OCI-LY7 (cell line): ENCODE measurements around the gene FHIT. TPM values are rescaled to one million over a fixed set of nuclear protein-coding genes. Genes with fewer than 3 reads are reported as not detected.

Source experiments
- BruUV-seq: library from RNA; stranded (reverse); fragments of 400-500 nt; replicated peaks from 2 replicates; lab custom pipeline; 2021; lab: Mats Ljungman, UMichigan
- CTCF ChIA-PET: fragments of 300-600 bp; sonication (Branson Sonifier 250); formaldehyde crosslinking; loops from one replicate; lab custom pipeline; 2022; ENCODE audit warnings: antibody characterized with exemption; ENCODE audit not compliant: unreplicated experiment; lab: Charles Lee
- POLR2A ChIA-PET: fragments of 300-600 bp; sonication (Branson Sonifier 250); formaldehyde crosslinking; loops from one replicate; lab custom pipeline; 2022; ENCODE audit warnings: antibody characterized with exemption; lab: Charles Lee
- DNase-seq: peaks from one replicate; pipeline ENCODE4 v3.0.0-alpha.2; 2015; ENCODE audit warnings: low spot score
- H2AFZ ChIP-seq: fragments of 200-600 bp; sonication (generic), shearing (Covaris generic); 2 replicates; pipeline ENCODE4 v1.6.1; 2014; ENCODE audit warnings: mild to moderate bottlenecking, antibody characterized with exemption, low read length, moderate library complexity
- H3K27ac ChIP-seq: fragments of 200-600 bp; sonication (generic); 2 replicates; pipeline ENCODE4 v1.5.1; 2014; ENCODE audit warnings: mixed run types, low read depth, mild to moderate bottlenecking, moderate library complexity, low read length, inconsistent platforms; ENCODE audit not compliant: poor library complexity, severe bottlenecking
- H3K36me3 ChIP-seq: fragments of 200-600 bp; sonication (generic); 2 replicates; pipeline ENCODE4 v1.6.1; 2014; ENCODE audit warnings: mild to moderate bottlenecking, antibody characterized with exemption, low read length, moderate library complexity, mixed read lengths; ENCODE audit not compliant: insufficient read depth
- H3K4me1 ChIP-seq: fragments of 200-600 bp; sonication (generic); 2 replicates; pipeline ENCODE4 v1.5.1; 2014; ENCODE audit warnings: mild to moderate bottlenecking, low read length; ENCODE audit not compliant: insufficient read depth, poor library complexity, severe bottlenecking
- H3K4me2 ChIP-seq: fragments of 200-600 bp; sonication (generic); 2 replicates; pipeline ENCODE4 v1.6.1; 2014; ENCODE audit warnings: mild to moderate bottlenecking, low read length
- H3K4me3 ChIP-seq: fragments of 200-600 bp; sonication (generic); 2 replicates; pipeline ENCODE4 v1.5.1; 2014; ENCODE audit warnings: mild to moderate bottlenecking, low read depth, low read length; ENCODE audit not compliant: poor library complexity, severe bottlenecking
- H3K79me2 ChIP-seq: fragments of 200-600 bp; sonication (generic); 2 replicates; pipeline ENCODE4 v1.6.1; 2016; ENCODE audit warnings: low read depth, mild to moderate bottlenecking, low read length, moderate library complexity, mixed read lengths; ENCODE audit not compliant: insufficient read depth
- H3K9me2 ChIP-seq: fragments of 200-600 bp; sonication (generic); 2 replicates; pipeline ENCODE4 v1.6.1; 2016; ENCODE audit warnings: mild to moderate bottlenecking, low read length, mixed read lengths; ENCODE audit not compliant: insufficient read depth
- H3K9me3 ChIP-seq: fragments of 200-600 bp; sonication (generic); 2 replicates; pipeline ENCODE4 v1.6.1; 2014; ENCODE audit warnings: mild to moderate bottlenecking, mixed run types, low read length, mixed read lengths
- H4K20me1 ChIP-seq: fragments of 200-600 bp; sonication (generic); 2 replicates; pipeline ENCODE4 v1.6.1; 2014; ENCODE audit warnings: mild to moderate bottlenecking, antibody characterized with exemption, low read length, moderate library complexity, mixed read lengths; ENCODE audit not compliant: insufficient read depth
- EZH2phosphoT487 ChIP-seq: fragments of 200-600 bp; sonication (generic); IDR thresholded peaks from 2 replicates; pipeline ENCODE4 v1.6.1; 2018; ENCODE audit warnings: low read depth, borderline replicate concordance, mild to moderate bottlenecking, mixed run types, antibody characterized with exemption, low read length, moderate library complexity, mixed read lengths
- intact Hi-C: fragments of 100-400 bp; cut with micrococcal nuclease; formaldehyde crosslinking; loops from one replicate; pipeline ENCODE4 v1.10.0; 2022; ENCODE audit not compliant: unreplicated experiment
- total RNA-seq, 2 experiments: library from RNA; depleted of rRNA in 1 of 2; stranded (reverse); fragments of >200 nt in 1 of 2; shearing (Covaris generic) in 1 of 2; gene quantifications; 2 replicates each; pipeline ENCODE4 v1.2.3, GENCODE V29; 2014 to 2022
- TF ChIP-seq, protein P1 (sequence below): fragments of 200-600 bp; sonication (generic); conservative IDR thresholded peaks from 2 replicates; pipeline ENCODE4 v1.5.1; 2014; ENCODE audit warnings: mild to moderate bottlenecking, antibody characterized with exemption, low read length, moderate library complexity, mixed read lengths

The FHIT gene
- total RNA-seq, 2 experiments from 2014 or later, result 5.0 to 10.9 TPM

DNA sequence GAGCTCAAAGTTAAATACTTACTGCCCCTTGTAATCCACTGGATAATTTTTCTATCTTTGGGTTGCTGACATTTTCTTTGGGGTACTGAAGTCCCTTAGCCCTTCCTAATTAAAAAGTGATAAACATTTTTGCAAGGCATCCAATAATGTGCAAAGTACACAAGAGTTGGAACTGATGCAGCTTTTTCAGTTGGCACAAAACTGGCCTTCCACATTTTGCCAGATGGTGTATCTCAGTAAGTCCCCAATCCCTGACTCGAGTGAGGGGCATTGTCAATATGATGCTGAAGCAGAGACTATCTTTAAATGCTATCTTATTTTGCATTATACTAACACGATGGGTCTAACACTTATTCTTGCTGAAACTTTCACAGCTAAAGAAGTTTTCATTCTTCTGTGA lies 27.8 kb downstream of the FHIT start:
- TF ChIP-seq, protein P1, sequence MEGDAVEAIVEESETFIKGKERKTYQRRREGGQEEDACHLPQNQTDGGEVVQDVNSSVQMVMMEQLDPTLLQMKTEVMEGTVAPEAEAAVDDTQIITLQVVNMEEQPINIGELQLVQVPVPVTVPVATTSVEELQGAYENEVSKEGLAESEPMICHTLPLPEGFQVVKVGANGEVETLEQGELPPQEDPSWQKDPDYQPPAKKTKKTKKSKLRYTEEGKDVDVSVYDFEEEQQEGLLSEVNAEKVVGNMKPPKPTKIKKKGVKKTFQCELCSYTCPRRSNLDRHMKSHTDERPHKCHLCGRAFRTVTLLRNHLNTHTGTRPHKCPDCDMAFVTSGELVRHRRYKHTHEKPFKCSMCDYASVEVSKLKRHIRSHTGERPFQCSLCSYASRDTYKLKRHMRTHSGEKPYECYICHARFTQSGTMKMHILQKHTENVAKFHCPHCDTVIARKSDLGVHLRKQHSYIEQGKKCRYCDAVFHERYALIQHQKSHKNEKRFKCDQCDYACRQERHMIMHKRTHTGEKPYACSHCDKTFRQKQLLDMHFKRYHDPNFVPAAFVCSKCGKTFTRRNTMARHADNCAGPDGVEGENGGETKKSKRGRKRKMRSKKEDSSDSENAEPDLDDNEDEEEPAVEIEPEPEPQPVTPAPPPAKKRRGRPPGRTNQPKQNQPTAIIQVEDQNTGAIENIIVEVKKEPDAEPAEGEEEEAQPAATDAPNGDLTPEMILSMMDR, result no peak
- TF ChIP-seq EZH2phosphoT487, result no peak
- H4K20me1 ChIP-seq, result no peaks in the 10 kb centered on the region
- ChIA-PET CTCF (no interaction called here), POLR2A (interaction anchor here (0.5 to 2.2 kb wide), 2 partner anchors 10 to 960 kb away, joined by 4 to 8 read pairs; no protein-coding TSS in a partner anchor)
- H3K9me3 ChIP-seq, result no peaks in the 10 kb centered on the region
- no peaks in the 10 kb centered on the region for H3K79me2 ChIP-seq
- BruUV-seq, result no TSS peak
- no peak for DNase-seq
- H3K27ac ChIP-seq, result no peak overlapping the region
- no peaks in the 10 kb centered on the region for H3K4me1 ChIP-seq
- no peaks in the 10 kb centered on the region for H3K36me3 ChIP-seq
- intact Hi-C loops, result no loop called here
- H3K9me2 ChIP-seq, result no peaks in the 10 kb centered on the region
- no peak overlapping the region for H2AFZ ChIP-seq
- H3K4me3 ChIP-seq, result no peak overlapping the region
- no peak overlapping the region for H3K4me2 ChIP-seq

DNA sequence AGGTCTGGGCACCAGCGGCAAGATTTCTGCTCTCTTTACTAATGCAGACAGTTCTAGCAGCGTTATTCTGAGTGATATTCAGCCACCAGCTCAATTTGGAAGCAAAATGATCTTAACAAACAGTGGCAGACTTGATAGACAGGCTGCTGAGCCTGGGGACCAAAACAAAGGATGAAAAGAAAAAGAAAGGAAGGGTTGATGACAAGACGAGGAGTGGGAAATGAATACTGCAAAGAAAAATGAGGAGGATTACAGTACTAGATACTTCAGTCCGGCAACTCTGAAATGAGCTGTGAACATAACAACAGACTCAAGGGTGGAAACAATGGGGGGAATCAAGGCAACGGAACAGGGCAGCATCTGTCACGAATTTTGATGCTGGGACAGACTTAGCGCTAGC lies 28.8 kb downstream of the FHIT start:
- Histone ChIP-seq H4K20me1 (no peaks in the 10 kb centered on the region), H3K4me1 (no peaks in the 10 kb centered on the region), H3K9me3 (no peaks in the 10 kb centered on the region), H3K36me3 (no peaks in the 10 kb centered on the region), H3K79me2 (no peaks in the 10 kb centered on the region), H3K4me3 (no peak overlapping the region), H3K9me2 (no peaks in the 10 kb centered on the region), H2AFZ (no peak overlapping the region), H3K27ac (no peak overlapping the region), H3K4me2 (no peak overlapping the region)
- TF ChIP-seq EZH2phosphoT487, result no peak
- TF ChIP-seq, protein P1, result no peak
- intact Hi-C loops, result no loop called here
- no TSS peak for BruUV-seq
- DNase-seq, result no peak
- ChIA-PET POLR2A (interaction anchor here (2.2 kb wide), 1 partner anchor 11 kb away, joined by 8 read pairs; no protein-coding TSS in a partner anchor), CTCF (no interaction called here)

DNA sequence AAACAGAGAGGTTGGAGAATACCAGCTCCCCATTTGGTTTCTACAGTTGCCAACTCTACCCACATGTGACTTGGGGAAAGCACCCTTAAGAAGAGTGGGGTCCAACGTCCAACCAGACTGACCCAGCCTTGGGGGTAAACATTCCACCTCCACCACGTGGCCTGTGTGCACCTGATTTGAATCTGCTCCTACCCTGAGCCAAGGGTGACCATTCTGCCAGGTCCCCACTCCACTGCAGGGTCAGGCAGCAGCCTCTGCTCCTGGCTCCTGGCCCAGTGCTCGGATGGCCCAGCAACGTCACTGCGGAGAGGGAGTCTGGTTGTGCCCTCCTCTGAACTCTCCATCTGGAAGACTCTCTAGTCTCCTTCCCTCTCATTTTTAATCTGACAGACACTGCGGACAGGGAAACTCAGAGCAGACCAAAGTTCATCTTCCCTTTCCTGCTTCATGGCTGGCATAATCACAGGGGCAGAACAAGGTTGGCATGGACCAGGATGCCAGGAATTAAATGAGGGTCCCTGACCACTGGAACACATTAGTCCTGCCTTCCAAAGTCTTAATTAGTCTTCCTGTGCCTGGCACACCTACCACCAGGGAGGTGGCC lies 29.4 kb downstream of the FHIT start:
- Histone ChIP-seq H3K4me2 (no peak overlapping the region), H2AFZ (no peak overlapping the region), H3K4me1 (no peaks in the 10 kb centered on the region), H3K9me3 (no peaks in the 10 kb centered on the region), H3K36me3 (no peaks in the 10 kb centered on the region), H3K79me2 (no peaks in the 10 kb centered on the region), H3K27ac (no peak overlapping the region), H4K20me1 (no peaks in the 10 kb centered on the region), H3K4me3 (no peak overlapping the region), H3K9me2 (no peaks in the 10 kb centered on the region)
- intact Hi-C loops, result no loop called here
- BruUV-seq, result no TSS peak
- TF ChIP-seq, protein P1, result no peak
- no peak for TF ChIP-seq EZH2phosphoT487
- ChIA-PET POLR2A (interaction anchor here (2.2 kb wide), 1 partner anchor 11 kb away, joined by 8 read pairs; no protein-coding TSS in a partner anchor), CTCF (no interaction called here)
- no peak for DNase-seq
